ENCODE measurements around the gene PRRX2.
"Not testable (repeated sequence)": the region's sequence is repeated elsewhere in the genome, so short reads cannot be mapped to it uniquely, and the experiment has no call there.

Gene PRRX2

GRCh38 chr9:129665389-129665775, at the start of gene PRRX2:
Gene PRRX2, plus strand, starts transcription at chr9:129665647. Its CDS starts 221 bp downstream, at chr9:129665868.
- DNase-seq: no peak

GRCh38 chr9:129617167-129617566, 48.3 kb upstream of the PRRX2 start:
- DNase-seq: no peak

DNA sequence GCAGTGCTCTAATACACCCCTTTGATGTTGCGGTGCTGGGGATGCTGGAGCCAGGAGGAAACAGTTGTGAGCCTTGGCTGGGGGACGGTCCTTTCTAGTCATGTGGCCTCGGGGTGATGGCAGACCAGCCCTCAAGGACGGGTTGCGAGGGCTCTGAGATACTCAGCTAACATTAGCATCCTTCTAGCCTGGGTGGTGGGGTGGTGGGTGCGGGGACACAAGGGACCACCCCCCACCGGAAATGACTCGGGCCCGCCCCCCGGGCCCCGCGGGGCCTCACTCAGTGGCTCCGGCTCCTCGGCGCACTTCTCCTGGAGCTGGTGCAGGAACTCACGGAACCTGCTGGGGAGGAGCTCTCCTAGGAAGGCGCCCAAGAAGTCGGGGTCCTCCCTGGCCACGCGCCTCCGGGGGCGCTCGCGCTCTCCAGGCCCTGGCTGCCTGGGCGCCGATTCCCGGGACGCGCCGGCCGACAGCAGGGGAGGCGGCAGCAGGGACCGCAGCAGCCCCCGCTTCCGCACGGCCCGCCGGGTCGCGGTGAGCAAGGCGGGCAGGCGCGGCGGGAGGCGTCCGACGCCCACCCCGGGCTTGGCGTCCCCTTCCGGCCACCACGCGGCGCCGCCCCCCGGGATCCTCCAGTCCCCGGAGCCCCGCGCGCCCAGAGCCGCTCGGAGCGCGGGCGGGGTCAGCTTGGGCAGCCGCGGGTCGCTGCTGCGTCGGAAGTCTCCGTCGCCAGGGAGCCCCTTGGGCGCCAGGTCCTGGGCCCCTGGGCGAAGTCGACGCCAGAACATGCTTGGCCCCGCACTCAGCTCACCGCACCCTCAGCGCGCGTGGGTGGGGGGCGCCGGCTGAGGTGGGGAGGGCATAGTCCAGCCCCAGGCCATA, 45.4 kb upstream of the PRRX2 start:
- DNase-seq: no peak

DNA sequence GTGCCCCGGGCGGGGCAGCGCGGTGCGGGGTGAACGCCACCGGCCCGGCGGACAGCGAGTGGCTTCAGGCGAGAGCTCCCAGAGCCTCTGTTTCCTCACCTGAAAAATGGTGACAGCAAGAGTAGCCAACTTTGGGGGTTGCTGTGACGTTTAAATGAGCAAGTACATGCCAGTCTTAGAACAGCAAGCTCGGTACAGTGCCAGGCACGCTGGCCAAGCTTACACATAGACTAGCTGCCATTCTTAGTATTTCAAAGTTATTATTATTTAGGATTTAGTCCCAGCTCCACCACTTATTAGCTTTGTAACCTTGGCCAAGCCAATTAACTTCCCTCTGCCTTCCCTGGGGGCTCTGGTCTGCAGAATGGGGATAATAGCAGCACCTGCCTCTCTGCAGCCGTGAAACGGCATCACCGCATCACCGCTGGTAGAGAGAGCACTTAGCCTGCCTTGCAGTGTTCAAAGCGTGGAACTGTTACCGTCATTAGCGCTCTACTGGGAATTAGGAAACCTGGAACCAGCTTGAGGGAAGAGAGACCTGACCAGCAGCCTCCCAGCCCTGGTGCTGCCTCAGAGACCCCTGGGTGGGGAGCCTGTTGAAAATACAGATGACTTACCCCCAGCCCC, 44.7 kb upstream of the PRRX2 start, which contains the start of gene C9orf50:
C9orf50 (minus strand) TSS at position 433 of the 627 bp plus-strand sequence. CDS start 527 bp downstream, outside the sequence.
- DNase-seq: no peak

- no peak for DNase-seq
Observed at GRCh38 chr9:129623331-129623730, 42.1 kb upstream of the PRRX2 start.

- peak; percentile 70 to 75 for DNase-seq
Observed at GRCh38 chr9:129624168-129624759, 41.2 kb upstream of the PRRX2 start.

GRCh38 chr9:129624947-129625346, 40.5 kb upstream of the PRRX2 start:
- DNase-seq: peak; percentile 63 to 71

DNA sequence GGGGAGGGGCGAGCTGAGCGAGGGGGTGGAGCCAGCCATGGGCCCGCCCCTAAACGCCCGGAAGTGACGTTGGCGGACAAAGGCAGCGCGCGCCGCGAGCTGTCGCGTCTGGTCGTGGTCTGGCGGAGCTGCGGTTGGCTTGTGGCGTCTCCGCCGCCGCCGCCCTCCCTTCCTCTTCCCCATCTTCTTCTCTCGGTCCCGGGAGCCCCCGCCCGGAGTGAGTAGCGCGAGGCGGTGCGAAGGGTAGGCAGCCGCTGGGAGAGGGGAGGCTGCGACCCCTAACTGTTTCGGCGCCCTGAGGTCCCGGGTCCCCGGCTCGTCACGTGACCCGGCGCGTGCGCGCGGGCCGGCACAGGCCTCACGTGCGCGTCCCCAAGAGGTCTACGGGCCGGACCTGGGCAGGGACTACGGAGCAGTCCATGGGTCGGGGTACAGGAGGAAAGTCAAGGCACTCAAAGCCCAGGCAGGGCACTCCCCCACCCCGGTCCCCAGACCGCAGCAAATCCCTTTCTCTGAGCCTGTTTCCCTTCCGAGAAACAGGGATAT, 39.3 kb upstream of the PRRX2 start, which contains the start of gene NTMT1:
NTMT1 (plus strand) TSS at position 85 of the 546 bp plus-strand sequence. CDS start 6,541 bp downstream, outside the sequence.
- DNase-seq: peak; percentile 92 to 94

GRCh38 chr9:129626625-129627284, 38.7 kb upstream of the PRRX2 start:
- peak; percentile 44 to 48 for DNase-seq

DNA sequence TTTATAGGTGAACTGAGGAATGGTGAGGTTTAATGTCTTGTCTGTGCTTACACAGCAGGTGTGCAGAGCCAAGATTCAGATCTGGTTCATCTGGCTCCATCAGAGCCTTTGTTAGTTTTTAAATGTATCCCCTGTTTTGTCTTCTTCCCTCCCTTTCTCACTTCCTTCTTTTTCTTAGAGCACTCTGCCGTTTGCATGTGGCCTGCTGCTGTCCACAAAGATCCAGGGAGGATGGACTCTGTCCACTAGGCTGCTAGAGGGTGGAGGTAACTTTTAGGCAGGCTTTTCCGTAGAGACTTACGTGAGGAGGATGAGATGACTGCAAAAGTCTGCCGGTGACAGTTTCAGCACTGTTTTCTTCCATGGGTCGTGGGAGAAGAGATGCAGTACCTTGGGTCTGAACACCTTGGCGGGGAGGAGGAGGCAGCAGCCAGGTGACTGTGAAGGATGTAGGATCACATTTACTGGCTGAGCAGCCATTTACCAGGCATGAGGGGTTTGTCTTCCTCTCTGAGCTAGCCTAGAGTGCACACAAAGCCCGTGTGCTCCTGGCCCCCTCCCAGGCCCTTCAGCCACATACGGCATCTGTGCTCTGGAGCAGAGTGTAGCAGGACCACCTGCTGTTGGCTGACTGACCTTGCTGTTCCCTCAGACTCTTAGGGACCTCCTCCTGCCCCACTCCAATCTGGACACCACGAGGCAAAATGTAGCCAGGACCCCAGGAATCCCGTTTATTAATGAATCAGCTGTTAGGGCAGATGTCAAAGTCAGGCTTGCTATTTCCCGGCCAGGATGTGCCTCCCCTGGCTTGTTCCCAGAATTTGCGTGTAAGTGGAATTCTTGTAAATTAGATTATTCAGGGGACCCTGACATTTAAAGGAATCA, 37.6 kb upstream of the PRRX2 start:
- no peak for DNase-seq

GRCh38 chr9:129628709-129629108, 36.7 kb upstream of the PRRX2 start:
- no peak for DNase-seq

GRCh38 chr9:129629251-129629820, 36.1 kb upstream of the PRRX2 start:
- DNase-seq: no peak

GRCh38 chr9:129630967-129631673, 34.3 kb upstream of the PRRX2 start:
- no peak for DNase-seq

GRCh38 chr9:129631674-129632129, 33.7 kb upstream of the PRRX2 start:
- no peak for DNase-seq

GRCh38 chr9:129632460-129632859, 33.0 kb upstream of the PRRX2 start:
- no peak for DNase-seq

- no peak for DNase-seq
Observed at GRCh38 chr9:129633207-129633606, 32.2 kb upstream of the PRRX2 start.

GRCh38 chr9:129633848-129634247, 31.6 kb upstream of the PRRX2 start:
- no peak for DNase-seq

DNA sequence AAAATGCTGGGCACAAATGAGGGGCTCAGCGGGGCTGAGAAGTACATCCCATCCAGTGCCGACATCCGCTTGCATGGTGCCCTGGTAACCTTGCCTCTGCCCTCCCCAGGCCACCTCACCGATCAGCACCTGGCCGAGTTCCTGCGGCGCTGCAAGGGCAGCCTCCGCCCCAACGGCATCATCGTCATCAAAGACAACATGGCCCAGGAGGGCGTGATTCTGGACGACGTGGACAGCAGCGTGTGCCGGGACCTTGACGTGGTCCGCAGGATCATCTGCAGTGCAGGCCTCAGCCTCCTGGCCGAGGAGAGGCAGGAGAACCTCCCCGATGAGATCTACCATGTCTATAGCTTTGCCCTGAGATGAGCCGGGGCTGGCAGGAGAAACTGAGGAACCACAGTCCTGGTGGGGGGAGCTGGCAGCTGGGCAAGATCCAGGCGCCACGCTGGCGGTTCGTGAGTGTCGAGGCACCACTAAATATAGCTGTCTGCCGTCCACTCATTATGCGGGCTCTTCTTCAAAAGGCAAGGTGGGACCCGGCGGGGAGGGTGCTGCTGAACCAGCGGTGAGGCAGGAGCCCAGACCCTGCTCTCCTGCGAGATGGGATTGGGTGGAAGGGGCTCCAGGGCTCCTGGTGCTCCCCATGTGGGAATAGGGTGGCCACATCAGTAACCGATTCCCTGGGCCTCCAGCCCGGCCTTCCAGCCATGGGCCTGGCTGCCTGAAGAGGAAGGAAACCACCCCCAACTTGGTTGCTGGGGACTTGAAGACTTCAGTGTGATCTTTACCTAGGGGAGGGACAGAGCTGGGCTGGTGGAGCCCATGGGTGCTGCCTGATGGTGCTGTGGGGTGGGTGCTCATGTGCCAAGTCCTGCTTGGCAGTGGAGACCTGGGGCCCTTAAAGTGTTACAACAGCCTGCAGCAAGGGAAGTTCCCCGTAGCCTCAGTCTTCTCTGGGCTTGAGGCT, 30.1 kb upstream of the PRRX2 start:
- no peak for DNase-seq

- DNase-seq: not testable (repeated sequence)
Observed at GRCh38 chr9:129636343-129636742, 29.1 kb upstream of the PRRX2 start.
